ENCODE results near the gene SMR3A. TPM values are rescaled to one million over a fixed set of nuclear protein-coding genes. Genes with fewer than 3 reads are reported as not detected.

Gene SMR3A
- total RNA-seq (2021) (not detected in 3 replicates), Bru-seq, nascent RNA (not detected)
- long read RNA-seq, experiment 1: 0 reads
- long read RNA-seq, experiment 2: 0 reads
- long read RNA-seq, experiment 3: 0 reads

DNA sequence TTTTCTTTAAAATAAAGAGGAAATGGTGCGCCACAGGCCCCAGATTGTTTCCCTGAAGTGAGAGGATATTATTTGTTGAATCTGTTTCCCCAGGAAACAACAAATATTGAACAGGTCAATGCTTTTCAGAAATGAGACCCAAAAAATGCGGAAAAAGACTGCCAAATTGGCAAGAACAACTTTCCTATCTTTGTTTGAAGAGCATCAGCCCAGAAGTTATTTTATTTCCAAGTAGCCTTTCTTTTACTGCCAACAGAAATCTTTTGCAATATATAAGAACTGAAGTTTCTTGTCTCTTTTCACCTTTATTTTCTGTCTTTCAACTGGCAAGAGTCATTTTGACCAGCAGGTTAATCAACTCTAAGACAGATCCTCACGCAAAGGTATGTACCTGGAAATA, at the start of gene SMR3A:
Gene SMR3A, plus strand, starts transcription at position 301 of the 400 bp plus-strand sequence. CDS start 1,356 bp downstream, outside the sequence.
- POLR2A ChIA-PET: no interaction called here
- Mint-ChIP-seq H3K27me3 (ENCODE audit: low read depth) (no peaks in the 10 kb centered on the region), H3K4me1 (0 out of 2 replicates have a peak, but pooled peaks cover 4% of the 10 kb centered on the region), H3K4me3 (no peak within 1 kb of the TSS), H3K36me3 (no peaks in the 10 kb centered on the region), H3K27ac (no peak within 1 kb of the TSS), H3K9me3 (no peaks in the 10 kb centered on the region)
- CTCF ChIA-PET: no interaction called here
- ATAC-seq (no peak), DNase-seq (ENCODE audit: low spot score) (no peak)
- TF ChIP-seq ZNF317 (CRISPR knock-in tag; IDR thresholded peaks at IDR 0.05; ENCODE audit: borderline replicate concordance, low read depth) (no peak), IRF2 (CRISPR knock-in tag; IDR thresholded peaks at IDR 0.05; ENCODE audit: borderline replicate concordance, low read depth) (no peak), MYBL2 (CRISPR knock-in tag; IDR thresholded peaks at IDR 0.05) (no peak), ZNF281 (CRISPR knock-in tag; IDR thresholded peaks at IDR 0.05) (no peak), TCF7 (CRISPR knock-in tag; IDR thresholded peaks at IDR 0.05; ENCODE audit: low read depth) (no peak), CBFB (CRISPR knock-in tag; IDR thresholded peaks at IDR 0.05; ENCODE audit: low read depth) (no peak), PRRX2 (CRISPR knock-in tag; IDR thresholded peaks at IDR 0.05) (no peak), ZNF671 (CRISPR knock-in tag; IDR thresholded peaks at IDR 0.05) (no peak), JAZF1 (CRISPR knock-in tag; IDR thresholded peaks at IDR 0.05) (no peak), ZNF423 (CRISPR knock-in tag; IDR thresholded peaks at IDR 0.05) (no peak), SP1 (CRISPR knock-in tag; conservative IDR thresholded peaks at IDR 0.05) (no peak)
- TF ChIP-seq, protein P1, sequence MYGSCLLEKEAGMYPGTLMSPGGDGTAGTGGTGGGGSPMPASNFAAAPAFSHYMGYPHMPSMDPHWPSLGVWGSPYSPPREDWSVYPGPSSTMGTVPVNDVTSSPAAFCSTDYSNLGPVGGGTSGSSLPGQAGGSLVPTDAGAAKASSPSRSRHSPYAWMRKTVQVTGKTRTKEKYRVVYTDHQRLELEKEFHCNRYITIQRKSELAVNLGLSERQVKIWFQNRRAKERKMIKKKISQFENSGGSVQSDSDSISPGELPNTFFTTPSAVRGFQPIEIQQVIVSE (CRISPR knock-in tag; IDR thresholded peaks at IDR 0.05; ENCODE audit: borderline replicate concordance): no peak
- TF ChIP-seq, protein P2, sequence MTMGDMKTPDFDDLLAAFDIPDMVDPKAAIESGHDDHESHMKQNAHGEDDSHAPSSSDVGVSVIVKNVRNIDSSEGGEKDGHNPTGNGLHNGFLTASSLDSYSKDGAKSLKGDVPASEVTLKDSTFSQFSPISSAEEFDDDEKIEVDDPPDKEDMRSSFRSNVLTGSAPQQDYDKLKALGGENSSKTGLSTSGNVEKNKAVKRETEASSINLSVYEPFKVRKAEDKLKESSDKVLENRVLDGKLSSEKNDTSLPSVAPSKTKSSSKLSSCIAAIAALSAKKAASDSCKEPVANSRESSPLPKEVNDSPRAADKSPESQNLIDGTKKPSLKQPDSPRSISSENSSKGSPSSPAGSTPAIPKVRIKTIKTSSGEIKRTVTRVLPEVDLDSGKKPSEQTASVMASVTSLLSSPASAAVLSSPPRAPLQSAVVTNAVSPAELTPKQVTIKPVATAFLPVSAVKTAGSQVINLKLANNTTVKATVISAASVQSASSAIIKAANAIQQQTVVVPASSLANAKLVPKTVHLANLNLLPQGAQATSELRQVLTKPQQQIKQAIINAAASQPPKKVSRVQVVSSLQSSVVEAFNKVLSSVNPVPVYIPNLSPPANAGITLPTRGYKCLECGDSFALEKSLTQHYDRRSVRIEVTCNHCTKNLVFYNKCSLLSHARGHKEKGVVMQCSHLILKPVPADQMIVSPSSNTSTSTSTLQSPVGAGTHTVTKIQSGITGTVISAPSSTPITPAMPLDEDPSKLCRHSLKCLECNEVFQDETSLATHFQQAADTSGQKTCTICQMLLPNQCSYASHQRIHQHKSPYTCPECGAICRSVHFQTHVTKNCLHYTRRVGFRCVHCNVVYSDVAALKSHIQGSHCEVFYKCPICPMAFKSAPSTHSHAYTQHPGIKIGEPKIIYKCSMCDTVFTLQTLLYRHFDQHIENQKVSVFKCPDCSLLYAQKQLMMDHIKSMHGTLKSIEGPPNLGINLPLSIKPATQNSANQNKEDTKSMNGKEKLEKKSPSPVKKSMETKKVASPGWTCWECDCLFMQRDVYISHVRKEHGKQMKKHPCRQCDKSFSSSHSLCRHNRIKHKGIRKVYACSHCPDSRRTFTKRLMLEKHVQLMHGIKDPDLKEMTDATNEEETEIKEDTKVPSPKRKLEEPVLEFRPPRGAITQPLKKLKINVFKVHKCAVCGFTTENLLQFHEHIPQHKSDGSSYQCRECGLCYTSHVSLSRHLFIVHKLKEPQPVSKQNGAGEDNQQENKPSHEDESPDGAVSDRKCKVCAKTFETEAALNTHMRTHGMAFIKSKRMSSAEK (CRISPR knock-in tag; IDR thresholded peaks at IDR 0.05; ENCODE audit: borderline replicate concordance): no peak
- TF ChIP-seq, protein P3, sequence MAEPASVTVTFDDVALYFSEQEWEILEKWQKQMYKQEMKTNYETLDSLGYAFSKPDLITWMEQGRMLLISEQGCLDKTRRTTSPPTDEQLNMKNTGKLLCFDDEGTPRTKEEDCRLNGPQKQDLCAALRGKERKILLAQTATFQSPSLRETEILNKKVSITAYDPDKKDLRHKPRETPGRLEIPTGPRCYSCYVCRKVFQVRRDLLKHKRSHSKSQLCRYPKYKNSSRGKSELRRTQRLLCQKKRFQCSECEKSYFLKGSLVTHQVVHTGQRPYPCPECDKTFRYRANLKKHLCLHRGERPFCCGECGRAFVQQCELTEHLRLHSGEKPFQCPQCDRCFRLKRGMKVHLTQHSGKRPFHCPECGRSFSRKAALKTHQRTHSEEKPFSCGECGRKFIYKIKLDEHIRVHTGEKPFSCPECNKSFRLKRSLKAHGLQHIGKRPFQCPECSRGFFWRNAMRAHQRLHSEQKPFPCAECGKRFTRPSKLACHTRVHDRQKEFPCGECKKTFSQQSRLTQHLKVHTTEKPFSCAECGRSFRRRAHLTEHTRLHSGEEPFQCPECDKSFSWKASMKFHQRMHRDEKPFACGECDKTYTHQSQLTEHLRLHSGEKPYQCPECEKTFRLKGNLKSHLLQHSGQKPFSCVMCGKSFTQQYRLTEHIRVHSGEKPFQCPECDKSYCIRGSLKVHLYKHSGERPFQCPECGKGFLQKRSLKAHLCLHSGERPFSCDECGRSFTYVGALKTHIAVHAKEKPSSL (CRISPR knock-in tag; conservative IDR thresholded peaks at IDR 0.05): no peak
- TF ChIP-seq, protein P4, sequence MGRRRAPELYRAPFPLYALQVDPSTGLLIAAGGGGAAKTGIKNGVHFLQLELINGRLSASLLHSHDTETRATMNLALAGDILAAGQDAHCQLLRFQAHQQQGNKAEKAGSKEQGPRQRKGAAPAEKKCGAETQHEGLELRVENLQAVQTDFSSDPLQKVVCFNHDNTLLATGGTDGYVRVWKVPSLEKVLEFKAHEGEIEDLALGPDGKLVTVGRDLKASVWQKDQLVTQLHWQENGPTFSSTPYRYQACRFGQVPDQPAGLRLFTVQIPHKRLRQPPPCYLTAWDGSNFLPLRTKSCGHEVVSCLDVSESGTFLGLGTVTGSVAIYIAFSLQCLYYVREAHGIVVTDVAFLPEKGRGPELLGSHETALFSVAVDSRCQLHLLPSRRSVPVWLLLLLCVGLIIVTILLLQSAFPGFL (CRISPR knock-in tag; IDR thresholded peaks at IDR 0.05; ENCODE audit: borderline replicate concordance): no peak
- TF ChIP-seq, protein P5, sequence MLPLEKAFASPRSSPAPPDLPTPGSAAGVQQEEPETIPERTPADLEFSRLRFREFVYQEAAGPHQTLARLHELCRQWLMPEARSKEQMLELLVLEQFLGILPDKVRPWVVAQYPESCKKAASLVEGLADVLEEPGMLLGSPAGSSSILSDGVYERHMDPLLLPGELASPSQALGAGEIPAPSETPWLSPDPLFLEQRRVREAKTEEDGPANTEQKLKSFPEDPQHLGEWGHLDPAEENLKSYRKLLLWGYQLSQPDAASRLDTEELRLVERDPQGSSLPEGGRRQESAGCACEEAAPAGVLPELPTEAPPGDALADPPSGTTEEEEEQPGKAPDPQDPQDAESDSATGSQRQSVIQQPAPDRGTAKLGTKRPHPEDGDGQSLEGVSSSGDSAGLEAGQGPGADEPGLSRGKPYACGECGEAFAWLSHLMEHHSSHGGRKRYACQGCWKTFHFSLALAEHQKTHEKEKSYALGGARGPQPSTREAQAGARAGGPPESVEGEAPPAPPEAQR (CRISPR knock-in tag; IDR thresholded peaks at IDR 0.05): no peak

All from WTC11 (cell line).